HepG2 (cell line): ENCODE results near the gene RPS6KA5. TPM values are rescaled to one million over a fixed set of nuclear protein-coding genes. Genes with fewer than 3 reads are reported as not detected.

ENCODE experiments used
- ADNP ChIP-seq: sonication (generic); formaldehyde crosslinking; IDR thresholded peaks from 2 replicates; pipeline ENCODE4 v1.4.0; 2020; ENCODE audit warnings: missing genetic modification reagents
- ARNTL ChIP-seq: sonication (generic); formaldehyde crosslinking; IDR thresholded peaks from 2 replicates; pipeline ENCODE4 v1.4.0; 2020; ENCODE audit warnings: mild to moderate bottlenecking, missing genetic modification reagents
- ATF6 ChIP-seq: sonication (generic); formaldehyde crosslinking; conservative IDR thresholded peaks from 2 replicates; pipeline ENCODE4 v1.4.0; 2020; ENCODE audit warnings: missing genetic modification reagents
- CBX1 ChIP-seq: IDR thresholded peaks from one replicate; pipeline ENCODE4 v1.6.1; 2016; ENCODE audit warnings: antibody characterized with exemption, low read depth
- CHCHD3 ChIP-seq: sonication (generic); formaldehyde crosslinking; IDR thresholded peaks from 2 replicates; pipeline ENCODE4 v1.8.0; 2022; ENCODE audit warnings: mild to moderate bottlenecking, missing genetic modification reagents, moderate library complexity
- GABPB1 ChIP-seq: IDR thresholded peaks from 2 replicates; pipeline ENCODE4 v1.6.1; 2016; ENCODE audit warnings: mild to moderate bottlenecking, missing genetic modification reagents, moderate library complexity, missing compliant biosample characterization
- IRF9 ChIP-seq: sonication (generic); formaldehyde crosslinking; IDR thresholded peaks from 2 replicates; pipeline ENCODE4 v1.8.0; 2022; ENCODE audit warnings: missing genetic modification reagents, mild to moderate bottlenecking, borderline replicate concordance
- JUNB ChIP-seq: sonication (generic); formaldehyde crosslinking; IDR thresholded peaks from 2 replicates; pipeline ENCODE4 v1.8.0; 2022; ENCODE audit warnings: missing genetic modification reagents, mild to moderate bottlenecking, borderline replicate concordance
- KAT7 ChIP-seq: IDR thresholded peaks from 2 replicates; pipeline ENCODE4 v1.6.1; 2018; ENCODE audit warnings: borderline replicate concordance, missing compliant biosample characterization
- LBX2 ChIP-seq: sonication (generic); formaldehyde crosslinking; IDR thresholded peaks from 2 replicates; pipeline ENCODE4 v1.5.0; 2020; ENCODE audit warnings: missing genetic modification reagents, mild to moderate bottlenecking, borderline replicate concordance
- MXI1 ChIP-seq: IDR thresholded peaks from 3 replicates; pipeline ENCODE4 v1.6.1; 2012; ENCODE audit warnings: low read depth, low read length, inconsistent platforms, borderline replicate concordance
- MYNN ChIP-seq: sonication (generic); formaldehyde crosslinking; IDR thresholded peaks from 2 replicates; pipeline ENCODE4 v1.4.0; 2020; ENCODE audit warnings: mild to moderate bottlenecking, low read depth, missing genetic modification reagents
- PITX1 ChIP-seq: sonication (generic); formaldehyde crosslinking; IDR thresholded peaks from 2 replicates; pipeline ENCODE4 v1.5.1; 2020; ENCODE audit warnings: mild to moderate bottlenecking, missing genetic modification reagents
- RAD21 ChIP-seq: fragments of 450-650 bp; formaldehyde crosslinking; IDR thresholded peaks from 2 replicates; pipeline ENCODE4 v1.5.0; 2020; ENCODE audit warnings: mild to moderate bottlenecking
- SP4 ChIP-seq: sonication (generic); formaldehyde crosslinking; IDR thresholded peaks from 2 replicates; pipeline ENCODE4 v1.8.1; 2023; ENCODE audit warnings: mild to moderate bottlenecking, missing genetic modification reagents
- SRSF9 ChIP-seq: fragments of 200-400 bp; formaldehyde crosslinking; IDR thresholded peaks from 2 replicates; pipeline ENCODE4 v1.6.1; 2018; ENCODE audit warnings: borderline replicate concordance, mild to moderate bottlenecking, low read depth, low read length; ENCODE audit not compliant: insufficient read depth, poor library complexity, severe bottlenecking
- ZMYM2 ChIP-seq: sonication (generic); formaldehyde crosslinking; IDR thresholded peaks from 2 replicates; pipeline ENCODE4 v1.8.0; 2022; ENCODE audit warnings: mild to moderate bottlenecking, missing genetic modification reagents
- ZNF263 ChIP-seq: sonication (generic); formaldehyde crosslinking; IDR thresholded peaks from 2 replicates; pipeline ENCODE4 v1.4.0; 2020; ENCODE audit warnings: missing genetic modification reagents
- ZNF275 ChIP-seq: sonication (generic); formaldehyde crosslinking; IDR thresholded peaks from 2 replicates; pipeline ENCODE4 v1.8.0; 2022; ENCODE audit warnings: missing genetic modification reagents, mild to moderate bottlenecking, inconsistent platforms, borderline replicate concordance
- ZNF335 ChIP-seq: sonication (generic); formaldehyde crosslinking; IDR thresholded peaks from 2 replicates; pipeline ENCODE4 v1.4.0; 2020; ENCODE audit warnings: missing genetic modification reagents
- ZNF510 ChIP-seq: sonication (generic); formaldehyde crosslinking; IDR thresholded peaks from 2 replicates; pipeline ENCODE4 v1.4.0; 2020; ENCODE audit warnings: low read depth, mild to moderate bottlenecking, missing genetic modification reagents
- ZNF615 ChIP-seq: sonication (generic); formaldehyde crosslinking; IDR thresholded peaks from 2 replicates; pipeline ENCODE4 v1.5.0; 2020; ENCODE audit warnings: mild to moderate bottlenecking, missing genetic modification reagents, borderline replicate concordance
- ZNF7 ChIP-seq: IDR thresholded peaks from 2 replicates; pipeline ENCODE4 v1.6.1; 2016; ENCODE audit warnings: missing biosample characterization, missing genetic modification reagents
- ZNF740 ChIP-seq: sonication (generic); formaldehyde crosslinking; IDR thresholded peaks from 2 replicates; pipeline ENCODE4 v1.4.0; 2020; ENCODE audit warnings: missing genetic modification reagents
- ZNF773 ChIP-seq: sonication (generic); formaldehyde crosslinking; IDR thresholded peaks from 2 replicates; pipeline ENCODE4 v1.4.0; 2020; ENCODE audit warnings: missing genetic modification reagents, borderline replicate concordance
- ZNF781 ChIP-seq: sonication (generic); formaldehyde crosslinking; IDR thresholded peaks from 2 replicates; pipeline ENCODE4 v1.5.1; 2020; ENCODE audit warnings: borderline replicate concordance, mild to moderate bottlenecking, missing genetic modification reagents; ENCODE audit errors: not compliant biosample characterization
- polyA plus RNA-seq, 8 experiments: library from polyadenylated mRNA; depleted of rRNA in 3 of 8; stranded (reverse) in 7 of 8; unstranded in 1 of 8; fragments of >200 nt; fragmentation: Illumina TruSeq in 4 of 8; extraction: Trizol in 4 of 8; gene quantifications; 2 replicates each; pipeline versions ENCODE4 v1.2.1 to v1.2.3, GENCODE V29; 2011 to 2016; ENCODE audit warnings: low read depth in 4 of 8, missing spikeins in 1 of 8, mixed read lengths in 1 of 8; ENCODE audit not compliant: insufficient read depth in 1 of 8
- total RNA-seq, 5 experiments: library from RNA; depleted of rRNA; stranded (reverse); fragments of >200 nt; fragmentation: Illumina TruSeq; extraction: Trizol; gene quantifications; 2 replicates each; pipeline ENCODE4 v1.2.3, GENCODE V29; 2016; ENCODE audit warnings: low read depth in 1 of 5

Gene RPS6KA5
- total and polyA plus RNA-seq, 2 of the 13 experiments (the other 11 are each of a cell fraction or from before 2014, with no cell fraction given) = 0.50 to 0.58 TPM

GRCh38 chr14:91060351-91061055, at the start of gene RPS6KA5 (continued):
- TF ChIP-seq ATF6 (CRISPR knock-in tag) (no peak), ZNF275 (CRISPR knock-in tag) (no peak), ZNF263 (CRISPR knock-in tag) (0 out of 2 replicates have a peak, but pooled peaks have one; percentile 50), ZNF773 (peak; percentile 92), GABPB1 (CRISPR knock-in tag) (peak; percentile 88), MXI1 (no peak), ZNF740 (CRISPR knock-in tag) (peak; percentile 45; the same call in 1 of the 2 replicates), ADNP (CRISPR knock-in tag) (no peak), ZNF615 (CRISPR knock-in tag) (no peak), ZNF781 (CRISPR knock-in tag) (no peak), ZNF7 (CRISPR knock-in tag) (no peak), ZNF510 (CRISPR knock-in tag) (no peak), CHCHD3 (CRISPR knock-in tag) (no peak), JUNB (CRISPR knock-in tag) (no peak), MYNN (CRISPR knock-in tag) (no peak), RAD21 (CRISPR knock-in tag) (peak; percentile 71), CBX1 (peak; percentile 19), PITX1 (peak; percentile 13; the same call in 1 of the 2 replicates), KAT7 (CRISPR knock-in tag) (no peak), LBX2 (no peak), ARNTL (CRISPR knock-in tag) (no peak; the same call in none of the 2 replicates), SP4 (CRISPR knock-in tag) (peak; percentile 99), IRF9 (no peak; the same call in 1 of the 2 replicates), ZNF335 (no peak), ZMYM2 (CRISPR knock-in tag) (no peak), SRSF9 (no peak)
